ENCODE measurements around the gene PTTG1. TPM values are rescaled to one million over a fixed set of nuclear protein-coding genes. Genes with fewer than 3 reads are reported as not detected.

Gene PTTG1
- total and polyA plus RNA-seq, 3 experiments from 2014 or later = 40.2 to 82.2 (median 79.8) TPM

DNA sequence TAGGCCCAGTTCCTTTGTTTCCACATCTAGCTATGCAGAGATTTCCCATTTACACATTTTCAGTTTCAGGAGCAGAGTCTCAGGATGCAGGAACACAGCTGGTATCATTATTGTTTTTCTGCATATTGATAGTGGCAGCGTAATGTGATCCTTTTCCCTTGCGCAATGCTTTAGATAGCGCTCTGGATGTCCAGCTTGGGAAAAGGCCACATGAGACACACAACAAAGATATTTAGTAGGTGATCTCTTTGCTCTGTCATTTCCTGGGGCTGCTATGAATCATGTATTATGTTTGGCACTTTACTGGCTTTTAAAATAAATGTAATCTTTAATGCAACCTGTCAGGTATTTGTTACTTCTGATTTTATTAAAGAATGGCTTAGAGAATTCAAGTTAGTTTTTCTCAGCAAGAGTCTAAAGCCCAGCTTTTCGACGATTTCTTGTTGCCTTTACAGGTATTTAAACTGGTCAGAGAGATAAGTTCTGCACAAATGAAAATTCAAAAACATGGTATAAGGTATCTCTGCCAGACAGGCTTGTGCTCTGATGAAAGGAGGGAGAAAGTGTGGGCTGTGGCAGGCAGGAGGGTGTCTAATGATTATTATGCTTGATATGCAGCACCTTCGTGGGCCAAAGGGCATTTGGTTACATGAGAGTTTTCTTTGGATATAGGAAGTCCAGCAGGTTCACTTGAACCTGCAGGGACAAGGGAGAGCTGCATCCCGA, 42.2 kb downstream of the PTTG1 start:
- no peak for DNase-seq
- H3K27ac Mint-ChIP-seq = peak overlapping the region in 7 of 8 donors; percentile 22 to 73 (median 52)
- Histone ChIP-seq H3K4me1 (ENCODE audit: insufficient read depth, low read length) (peaks cover 19% of the 10 kb centered on the region), H3K27me3 (ENCODE audit: insufficient read depth, low read length, poor library complexity, severe bottlenecking) (no peaks in the 10 kb centered on the region), H3K9me3 (ENCODE audit: low read length) (no peaks in the 10 kb centered on the region), H3K4me3 (ENCODE audit: low read length) (no peak overlapping the region), H3K27ac (ENCODE audit: low read depth, low read length) (no peak overlapping the region), H3K36me3 (ENCODE audit: insufficient read depth, low read length) (no peaks in the 10 kb centered on the region)
- peaks cover 32 to 50% (median 49%) of the 10 kb centered on the region in 3 donors for H3K4me1 Mint-ChIP-seq
- POLR2A ChIA-PET = interaction anchor here (1.0 kb wide), 1 partner anchor 9 kb away, joined by 3 read pairs; no protein-coding TSS in a partner anchor
- H3K27me3 Mint-ChIP-seq = peaks cover 0 to 8% of the 10 kb centered on the region in 2 donors
- peak overlapping the region in 1 of 7 donors; percentile 4 for H3K4me3 Mint-ChIP-seq
- peaks cover 0 to 2% (median 0%) of the 10 kb centered on the region in 5 donors for H3K9me3 Mint-ChIP-seq
- CTCF ChIA-PET = interaction anchor here (0.7 to 7.1 kb wide), 2 partner anchors 20 to 24 kb away, joined by 3 to 64 read pairs; no protein-coding TSS in a partner anchor
- peaks cover 0 to 7% (median 0%) of the 10 kb centered on the region in 3 donors for H3K36me3 Mint-ChIP-seq

DNA sequence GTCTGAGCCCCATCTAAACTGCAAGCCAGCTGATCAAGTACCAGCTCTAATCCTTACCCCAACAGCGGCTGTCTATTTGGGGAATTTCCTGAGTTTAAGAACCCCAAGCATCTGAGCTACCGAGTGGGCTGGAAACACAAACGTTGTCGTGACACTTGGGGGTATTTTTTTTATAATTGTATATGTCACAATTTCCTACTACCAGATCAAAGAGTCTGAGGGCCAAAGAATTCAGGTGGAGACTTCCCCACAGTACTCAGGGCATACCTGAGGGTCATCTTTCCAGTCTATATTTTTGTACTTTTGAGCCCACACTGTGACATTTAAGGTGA, 42.8 kb downstream of the PTTG1 start:
- H3K4me3 ChIP-seq (ENCODE audit: low read length) = no peak overlapping the region
- ChIA-PET POLR2A (no interaction called here), CTCF (interaction anchor here (7.1 kb wide), 1 partner anchor 24 kb away, joined by 64 read pairs; no protein-coding TSS in a partner anchor)
- no peaks in the 10 kb centered on the region for H3K36me3 ChIP-seq (ENCODE audit: insufficient read depth, low read length)
- peaks cover 19% of the 10 kb centered on the region for H3K4me1 ChIP-seq (ENCODE audit: insufficient read depth, low read length)
- Mint-ChIP-seq H3K4me3 (no peak overlapping the region), H3K27me3 (peaks cover 0 to 6% of the 10 kb centered on the region in 2 donors), H3K9me3 (peaks cover 0 to under 1% (median 0%) of the 10 kb centered on the region in 5 donors), H3K27ac (peak overlapping the region in 6 of 8 donors; percentile 22 to 73 (median 61)), H3K36me3 (peaks cover 0 to 8% (median 0%) of the 10 kb centered on the region in 3 donors), H3K4me1 (peaks cover 36 to 55% (median 51%) of the 10 kb centered on the region in 3 donors)
- H3K9me3 ChIP-seq (ENCODE audit: low read length) = no peaks in the 10 kb centered on the region
- no peaks in the 10 kb centered on the region for H3K27me3 ChIP-seq (ENCODE audit: insufficient read depth, low read length, poor library complexity, severe bottlenecking)
- H3K27ac ChIP-seq (ENCODE audit: low read depth, low read length) = no peak overlapping the region
- DNase-seq = no peak

DNA sequence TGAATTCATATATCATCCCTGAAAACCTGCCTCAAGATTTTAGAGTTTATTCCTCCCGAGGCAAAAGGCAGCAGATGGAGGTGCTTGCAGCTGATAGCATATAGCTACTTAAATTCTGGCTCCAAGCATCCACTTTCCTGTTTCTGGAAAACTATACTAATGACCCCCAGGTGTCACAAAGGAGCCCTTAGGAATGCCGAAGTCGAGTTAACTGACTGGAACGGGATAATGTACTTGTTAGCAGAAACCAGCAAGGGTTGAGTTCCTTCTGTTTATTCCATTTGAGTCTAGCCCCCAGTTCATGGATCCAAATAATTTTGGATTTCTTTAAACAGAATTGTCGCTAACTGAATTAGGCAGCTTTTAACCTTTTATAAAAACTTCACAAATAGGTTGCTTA, 44.5 kb downstream of the PTTG1 start:
- peaks cover 35% of the 10 kb centered on the region for H3K4me1 ChIP-seq (ENCODE audit: insufficient read depth, low read length)
- no peak overlapping the region for H3K27ac ChIP-seq (ENCODE audit: low read depth, low read length)
- DNase-seq = no peak
- no peaks in the 10 kb centered on the region for H3K36me3 ChIP-seq (ENCODE audit: insufficient read depth, low read length)
- H3K4me3 ChIP-seq (ENCODE audit: low read length) = no peak overlapping the region
- Mint-ChIP-seq H3K27me3 (peaks cover 0 to 6% of the 10 kb centered on the region in 2 donors), H3K27ac (peak overlapping the region in 2 of 8 donors; percentile 51 to 100), H3K36me3 (peaks cover 0 to 13% (median 2%) of the 10 kb centered on the region in 3 donors), H3K4me1 (peaks cover 52 to 72% (median 68%) of the 10 kb centered on the region in 3 donors), H3K4me3 (peak overlapping the region in 2 of 7 donors; percentile 13 to 15), H3K9me3 (no peaks in the 10 kb centered on the region)
- CTCF ChIA-PET = interaction anchor here (1.0 to 6.8 kb wide), 2 partner anchors 12 to 27 kb away, joined by 3 to 75 read pairs; no protein-coding TSS in a partner anchor
- POLR2A ChIA-PET = interaction anchor here (0.6 kb wide), 1 partner anchor 47 kb away, joined by 3 read pairs; the partner anchor contains the start of gene SLU7
- no peaks in the 10 kb centered on the region for H3K9me3 ChIP-seq (ENCODE audit: low read length)
- H3K27me3 ChIP-seq (ENCODE audit: insufficient read depth, low read length, poor library complexity, severe bottlenecking) = no peaks in the 10 kb centered on the region

DNA sequence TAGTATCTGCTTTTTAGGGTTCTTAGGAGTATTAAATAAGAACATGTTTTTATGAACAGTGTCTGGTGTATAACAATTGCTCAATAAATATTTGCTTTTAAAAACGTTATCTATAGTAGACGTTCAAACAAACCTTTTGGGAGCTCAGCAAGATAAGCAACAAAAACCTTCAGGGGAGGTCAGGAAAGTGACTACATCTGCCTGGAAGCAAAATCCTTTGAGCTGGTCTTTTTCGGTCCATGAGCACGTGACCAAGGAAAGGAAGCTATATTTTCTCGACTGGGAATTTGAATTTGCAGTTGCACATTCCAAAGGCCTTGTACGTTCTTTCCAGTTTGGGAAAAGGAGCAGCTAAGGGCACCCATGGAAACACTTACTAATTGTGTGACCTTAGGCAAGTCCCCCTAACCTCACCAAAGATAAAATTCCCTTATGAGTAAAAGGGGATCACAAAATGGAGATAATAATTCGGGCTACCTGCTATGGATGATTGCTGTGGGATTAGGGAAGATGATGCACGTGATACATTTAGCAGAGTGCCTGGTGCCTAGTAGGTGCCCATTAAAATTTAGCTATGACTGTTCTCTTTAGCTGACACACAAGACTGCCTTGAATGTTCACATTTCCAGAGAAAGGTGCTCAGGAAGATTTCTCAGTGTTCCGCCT, 45.4 kb downstream of the PTTG1 start:
- Histone ChIP-seq H3K36me3 (ENCODE audit: insufficient read depth, low read length) (no peaks in the 10 kb centered on the region), H3K9me3 (ENCODE audit: low read length) (no peaks in the 10 kb centered on the region), H3K27me3 (ENCODE audit: insufficient read depth, low read length, poor library complexity, severe bottlenecking) (no peaks in the 10 kb centered on the region), H3K27ac (ENCODE audit: low read depth, low read length) (peak overlapping the region; percentile 64), H3K4me3 (ENCODE audit: low read length) (peak overlapping the region; percentile 82), H3K4me1 (ENCODE audit: insufficient read depth, low read length) (peaks cover 44% of the 10 kb centered on the region)
- Mint-ChIP-seq H3K4me1 (peaks cover 60 to 81% (median 77%) of the 10 kb centered on the region in 3 donors), H3K36me3 (peaks cover 0 to 13% (median 2%) of the 10 kb centered on the region in 3 donors), H3K9me3 (no peaks in the 10 kb centered on the region), H3K27ac (peak overlapping the region; percentile 91 to 100 (median 98)), H3K27me3 (peaks cover 0 to 4% of the 10 kb centered on the region in 2 donors), H3K4me3 (peak overlapping the region; percentile 88 to 100 (median 98))
- ChIA-PET CTCF (interaction anchor here (0.6 to 6.8 kb wide), 9 partner anchors 9 to 369 kb away, joined by 3 to 75 read pairs (median 5); partner anchors contain the start of gene SLU7), POLR2A (interaction anchor here (0.6 to 1.8 kb wide), 3 partner anchors 28 to 662 kb away, joined by 4 to 9 read pairs (median 6); partner anchors contain the start of gene PTTG1)
- no peak for DNase-seq

DNA sequence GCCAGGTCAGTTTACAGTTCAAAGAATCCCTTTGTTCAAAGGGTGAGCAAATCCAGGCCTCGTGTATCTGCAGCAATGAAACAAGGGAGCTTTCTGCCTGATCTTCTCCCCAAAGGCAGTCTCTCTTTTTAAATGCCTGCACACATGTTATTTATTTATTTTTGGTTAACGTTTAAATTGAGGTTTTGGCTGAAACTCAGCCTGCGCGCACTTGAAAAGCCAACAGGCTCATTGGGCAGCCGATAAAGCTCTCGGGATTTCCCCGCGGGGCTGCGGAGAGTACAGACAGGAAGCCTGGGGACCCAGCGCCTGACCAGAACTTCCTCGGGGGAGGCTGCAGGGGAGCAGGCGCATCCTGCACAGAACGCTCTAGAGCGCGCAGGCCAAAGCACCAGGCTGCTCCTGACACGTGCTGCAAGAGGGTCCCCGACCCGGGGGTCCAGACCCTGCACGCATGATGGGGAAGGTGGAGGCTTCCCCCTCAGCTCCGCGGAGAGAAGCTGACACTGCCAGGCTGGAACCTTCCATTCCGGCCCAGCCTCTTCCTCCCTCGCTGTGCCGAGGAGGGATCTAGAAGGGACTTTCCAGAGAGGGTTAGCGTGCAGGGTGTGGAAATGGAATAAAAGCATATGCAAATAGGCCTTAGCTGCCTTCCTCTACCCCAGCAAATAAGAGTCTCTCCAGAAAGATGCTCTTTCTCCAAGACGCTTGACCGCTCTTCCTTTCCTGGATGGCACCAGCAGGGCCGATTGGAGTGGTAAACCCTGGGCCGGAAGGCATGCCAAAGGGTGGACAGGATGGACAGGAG, 46.1 kb downstream of the PTTG1 start:
- H3K4me1 Mint-ChIP-seq = peaks cover 65 to 88% (median 81%) of the 10 kb centered on the region in 3 donors
- peak overlapping the region; percentile 91 to 100 (median 98) for H3K27ac Mint-ChIP-seq
- Histone ChIP-seq H3K4me1 (ENCODE audit: insufficient read depth, low read length) (peaks cover 50% of the 10 kb centered on the region), H3K27me3 (ENCODE audit: insufficient read depth, low read length, poor library complexity, severe bottlenecking) (no peaks in the 10 kb centered on the region), H3K27ac (ENCODE audit: low read depth, low read length) (peak overlapping the region; percentile 64), H3K36me3 (ENCODE audit: insufficient read depth, low read length) (no peaks in the 10 kb centered on the region), H3K4me3 (ENCODE audit: low read length) (peak overlapping the region; percentile 82), H3K9me3 (ENCODE audit: low read length) (no peaks in the 10 kb centered on the region)
- H3K4me3 Mint-ChIP-seq = peak overlapping the region; percentile 88 to 100 (median 98)
- no peaks in the 10 kb centered on the region for H3K9me3 Mint-ChIP-seq
- ChIA-PET POLR2A (interaction anchor here (0.6 to 1.8 kb wide), 6 partner anchors 17 to 50 kb away, joined by 3 to 9 read pairs (median 4); partner anchors contain the start of gene PTTG1), CTCF (interaction anchor here (1.6 to 6.8 kb wide), 5 partner anchors 12 to 49 kb away, joined by 5 to 75 read pairs (median 6); partner anchors contain the start of gene SLU7)
- peak; percentile 50 to 86 (median 72) for DNase-seq
- H3K36me3 Mint-ChIP-seq = peaks cover 0 to 13% (median 2%) of the 10 kb centered on the region in 3 donors
- peaks cover 0 to 4% of the 10 kb centered on the region in 2 donors for H3K27me3 Mint-ChIP-seq

DNA sequence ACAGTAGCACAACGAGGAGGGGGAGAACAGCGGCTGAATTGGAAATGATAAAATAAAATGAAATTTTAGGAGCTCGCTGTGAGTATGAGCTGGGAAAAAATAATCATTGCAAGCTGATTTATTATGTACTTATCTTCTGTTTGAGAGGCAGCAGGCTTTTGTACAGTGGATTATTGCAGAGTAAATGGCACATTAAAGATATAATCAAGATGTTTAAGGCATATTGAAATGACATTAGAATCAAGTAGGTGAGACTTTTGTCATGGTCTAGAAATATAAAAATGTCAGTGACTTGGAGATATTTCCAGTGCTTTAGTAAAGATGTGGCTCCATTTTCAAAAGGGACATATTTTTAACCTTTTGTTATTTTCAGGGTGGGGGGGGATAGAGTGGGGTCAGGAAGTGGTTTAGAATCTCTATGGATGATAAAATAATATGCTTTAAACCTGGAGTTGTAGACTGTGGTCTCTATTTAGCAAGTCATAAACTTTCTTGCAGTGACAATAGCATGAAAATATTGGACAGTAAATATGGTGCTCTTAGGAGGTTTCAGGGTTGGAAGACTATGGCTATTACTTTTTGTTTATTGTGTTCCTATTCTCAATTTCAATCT, 46.8 kb downstream of the PTTG1 start:
- Mint-ChIP-seq H3K36me3 (peaks cover 0 to 13% (median 2%) of the 10 kb centered on the region in 3 donors), H3K4me3 (peak overlapping the region; percentile 88 to 100 (median 98)), H3K27ac (peak overlapping the region; percentile 91 to 100 (median 98)), H3K27me3 (peaks cover 0 to 4% of the 10 kb centered on the region in 2 donors), H3K9me3 (no peaks in the 10 kb centered on the region), H3K4me1 (peaks cover 72 to 95% (median 88%) of the 10 kb centered on the region in 3 donors)
- POLR2A ChIA-PET = interaction anchor here (0.6 to 1.8 kb wide), 5 partner anchors 17 to 51 kb away, joined by 3 to 9 read pairs (median 5); partner anchors contain the start of gene PTTG1
- no peaks in the 10 kb centered on the region for H3K9me3 ChIP-seq (ENCODE audit: low read length)
- peak overlapping the region; percentile 82 for H3K4me3 ChIP-seq (ENCODE audit: low read length)
- H3K36me3 ChIP-seq (ENCODE audit: insufficient read depth, low read length) = no peaks in the 10 kb centered on the region
- no peaks in the 10 kb centered on the region for H3K27me3 ChIP-seq (ENCODE audit: insufficient read depth, low read length, poor library complexity, severe bottlenecking)
- peaks cover 50% of the 10 kb centered on the region for H3K4me1 ChIP-seq (ENCODE audit: insufficient read depth, low read length)
- no peak for DNase-seq
- CTCF ChIA-PET = interaction anchor here (1.6 to 6.8 kb wide), 5 partner anchors 11 to 50 kb away, joined by 5 to 75 read pairs (median 6); partner anchors contain the start of gene SLU7
- H3K27ac ChIP-seq (ENCODE audit: low read depth, low read length) = peak overlapping the region; percentile 64
